Measurements from ENCODE around the gene CHIC1.
"Not testable (repeated sequence)": the region's sequence is repeated elsewhere in the genome, so short reads cannot be mapped to it uniquely, and the experiment has no call there.

CHIC1 gene

GRCh38 chrX:73562984-73563737 is at the start of gene CHIC1:
Gene CHIC1, plus strand, starts transcription at chrX:73563197. Its CDS starts 88 bp downstream, at chrX:73563285.
- DNase-seq, result peak; percentile 47

- not testable (repeated sequence) for DNase-seq
Observed at GRCh38 chrX:73522823-73523222, 40.2 kb upstream of the CHIC1 start.

- no peak for DNase-seq
Observed at GRCh38 chrX:73524906-73525305, 38.1 kb upstream of the CHIC1 start.

GRCh38 chrX:73525928-73526690 is 36.9 kb upstream of the CHIC1 start:
- no peak for DNase-seq

- not testable (repeated sequence) for DNase-seq
Observed at GRCh38 chrX:73531655-73532054, 31.3 kb upstream of the CHIC1 start.

- DNase-seq, result no peak
Observed at GRCh38 chrX:73556159-73556558, 6.8 kb upstream of the CHIC1 start.

GRCh38 chrX:73561801-73562200 is 1.2 kb upstream of the CHIC1 start:
- no peak for DNase-seq

- DNase-seq, result no peak
Observed at GRCh38 chrX:73562458-73562857, 539 bp upstream of the CHIC1 start.

GRCh38 chrX:73563738-73564068 is 706 bp downstream of the CHIC1 start:
- no peak for DNase-seq

GRCh38 chrX:73577361-73577760 is 14.4 kb downstream of the CHIC1 start:
- DNase-seq, result no peak

- DNase-seq, result no peak
Observed at GRCh38 chrX:73581002-73581628, 18.1 kb downstream of the CHIC1 start.

GRCh38 chrX:73597758-73598157 is 34.8 kb downstream of the CHIC1 start:
- not testable (repeated sequence) for DNase-seq

GRCh38 chrX:73615022-73615421 is 52.0 kb downstream of the CHIC1 start:
- no peak for DNase-seq

- not testable (repeated sequence) for DNase-seq
Observed at GRCh38 chrX:73641669-73642068, 78.7 kb downstream of the CHIC1 start.

- no peak for DNase-seq
Observed at GRCh38 chrX:73647212-73647611, 84.2 kb downstream of the CHIC1 start.

- DNase-seq, result no peak
Observed at GRCh38 chrX:73647632-73648322, 84.8 kb downstream of the CHIC1 start.

- DNase-seq, result not testable (repeated sequence)
Observed at GRCh38 chrX:73661322-73661721, 98.3 kb downstream of the CHIC1 start.

GRCh38 chrX:73668779-73669178 is 105.8 kb downstream of the CHIC1 start:
- no peak for DNase-seq

GRCh38 chrX:73681408-73681807 is 118.4 kb downstream of the CHIC1 start:
- no peak for DNase-seq

- DNase-seq, result no peak
Observed at GRCh38 chrX:73683236-73683859, 120.4 kb downstream of the CHIC1 start.

- not testable (repeated sequence) for DNase-seq
Observed at GRCh38 chrX:73707014-73707413, 144.0 kb downstream of the CHIC1 start.

GRCh38 chrX:73728602-73729001 is 165.6 kb downstream of the CHIC1 start:
- no peak for DNase-seq
